Ovary (tissue), 3 donors: ENCODE measurements around the gene ZMYND10.

Experiments used
- EP300 ChIP-seq: sonication (generic); formaldehyde crosslinking; IDR thresholded peaks from one replicate; pipeline ENCODE4 v1.6.1; 2017; ENCODE audit warnings: antibody characterized with exemption
- POLR2A ChIP-seq: fragments of 450-650 bp; IDR thresholded peaks from one replicate; pipeline ENCODE4 v1.6.1; 2017; ENCODE audit warnings: antibody characterized with exemption, mild to moderate bottlenecking, moderate library complexity
- TF ChIP-seq, protein P1 (sequence below), 3 donors: fragments of 450-650 bp in 2 of 3; fragments of 200-600 bp in 1 of 3; IDR thresholded peaks; one replicate each; pipeline versions ENCODE4 v1.5.1 to v1.8.0; 2016 to 2022; ENCODE audit warnings: antibody characterized with exemption in 3 of 3, mild to moderate bottlenecking in 1 of 3
- donor health status: DM: no; HTN: no; CAD: no.

DNA sequence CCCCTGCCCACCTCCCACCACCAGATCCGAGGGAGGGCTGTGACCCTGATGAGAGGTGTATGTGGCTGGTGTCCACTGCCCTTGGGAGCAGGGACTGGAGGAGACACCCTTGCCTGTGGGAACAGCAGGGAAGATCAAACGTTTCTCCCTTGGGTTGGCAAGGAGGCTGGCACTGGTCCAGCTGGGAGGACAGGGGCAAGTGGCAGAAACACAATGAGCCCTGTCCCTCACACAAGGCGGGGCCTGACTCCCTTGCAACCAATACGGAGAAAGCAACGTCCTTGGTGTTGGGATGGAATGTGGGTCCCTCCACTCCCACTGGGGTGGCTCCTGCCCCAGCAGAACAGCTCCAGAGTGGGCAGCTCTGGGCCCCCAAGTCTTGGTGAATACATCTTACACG is 28.2 kb downstream of the ZMYND10 start:
- TF ChIP-seq, protein P1, sequence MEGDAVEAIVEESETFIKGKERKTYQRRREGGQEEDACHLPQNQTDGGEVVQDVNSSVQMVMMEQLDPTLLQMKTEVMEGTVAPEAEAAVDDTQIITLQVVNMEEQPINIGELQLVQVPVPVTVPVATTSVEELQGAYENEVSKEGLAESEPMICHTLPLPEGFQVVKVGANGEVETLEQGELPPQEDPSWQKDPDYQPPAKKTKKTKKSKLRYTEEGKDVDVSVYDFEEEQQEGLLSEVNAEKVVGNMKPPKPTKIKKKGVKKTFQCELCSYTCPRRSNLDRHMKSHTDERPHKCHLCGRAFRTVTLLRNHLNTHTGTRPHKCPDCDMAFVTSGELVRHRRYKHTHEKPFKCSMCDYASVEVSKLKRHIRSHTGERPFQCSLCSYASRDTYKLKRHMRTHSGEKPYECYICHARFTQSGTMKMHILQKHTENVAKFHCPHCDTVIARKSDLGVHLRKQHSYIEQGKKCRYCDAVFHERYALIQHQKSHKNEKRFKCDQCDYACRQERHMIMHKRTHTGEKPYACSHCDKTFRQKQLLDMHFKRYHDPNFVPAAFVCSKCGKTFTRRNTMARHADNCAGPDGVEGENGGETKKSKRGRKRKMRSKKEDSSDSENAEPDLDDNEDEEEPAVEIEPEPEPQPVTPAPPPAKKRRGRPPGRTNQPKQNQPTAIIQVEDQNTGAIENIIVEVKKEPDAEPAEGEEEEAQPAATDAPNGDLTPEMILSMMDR (IDR thresholded peaks at IDR 0.05) = no peak
- TF ChIP-seq POLR2A (no peak), EP300 (no peak)
